Measurements from ENCODE around the gene MAGEF1. TPM values are rescaled to one million over a fixed set of nuclear protein-coding genes. Genes with fewer than 3 reads are reported as not detected.

Gene MAGEF1
- total and polyA plus RNA-seq, 5 donors from 2014 or later, result 5.2 to 27.0 (median 20.2) TPM

DNA sequence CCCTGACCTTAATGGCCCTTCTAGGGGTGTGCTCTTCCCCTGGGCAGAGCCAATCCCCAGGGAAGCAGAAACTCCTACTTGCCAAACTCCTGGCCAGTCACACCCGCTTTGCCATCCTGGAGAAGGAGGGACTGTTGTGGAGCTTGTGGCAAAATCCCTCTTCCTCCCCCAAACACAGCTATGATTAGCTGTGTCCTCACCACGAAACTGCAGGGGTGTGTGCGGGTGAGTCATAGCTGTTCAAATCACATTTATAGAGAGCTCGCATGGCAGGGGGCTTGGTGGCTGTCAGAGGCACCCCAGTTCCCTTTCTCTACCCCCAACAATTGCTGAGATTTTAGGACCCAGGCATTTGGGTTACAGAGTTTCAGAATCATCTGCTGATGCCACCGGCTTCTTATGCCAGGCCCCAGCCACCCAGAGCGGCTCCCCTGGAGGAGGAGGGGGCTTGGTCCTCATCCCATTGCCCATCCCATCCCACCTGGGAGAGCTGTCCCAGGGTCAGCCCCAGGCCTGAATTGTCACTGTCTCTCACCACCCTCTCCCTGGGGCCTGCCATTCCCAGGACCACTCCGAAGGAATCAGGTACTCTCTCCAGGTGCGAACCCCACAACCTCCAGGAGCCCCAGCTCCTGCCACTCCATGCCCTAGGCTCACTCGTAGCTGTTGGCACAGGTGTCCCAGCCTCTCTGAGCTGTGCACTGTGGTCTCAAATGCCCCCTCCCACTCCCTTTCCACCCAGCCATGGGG lies 28.8 kb upstream of the MAGEF1 start:
- Histone ChIP-seq H3K4me3 (ENCODE audit: low read depth, low read length) (no peak overlapping the region), H3K27ac (ENCODE audit: insufficient read depth, low read length, poor library complexity, severe bottlenecking) (no peak overlapping the region), H3K4me1 (ENCODE audit: control insufficient read depth, insufficient read depth, low read length, poor library complexity, severe bottlenecking) (no peaks in the 10 kb centered on the region), H3K27me3 (ENCODE audit: control insufficient read depth, insufficient read depth, low read length) (peaks cover 2% of the 10 kb centered on the region), H3K9me3 (ENCODE audit: control insufficient read depth in 2 of 2, low read length in 2 of 2) (no peaks in the 10 kb centered on the region), H3K36me3 (ENCODE audit: control insufficient read depth, insufficient read depth, low read length) (no peaks in the 10 kb centered on the region)
- no peaks in the 10 kb centered on the region for H3K4me1 Mint-ChIP-seq
- no peak overlapping the region for H3K4me3 Mint-ChIP-seq
- DNase-seq (no peak), ATAC-seq (ENCODE audit: low read depth in 2 of 2) (no peak)
- H3K9me3 Mint-ChIP-seq, result no peaks in the 10 kb centered on the region
- no peaks in the 10 kb centered on the region for H3K36me3 Mint-ChIP-seq
- peak overlapping the region in 1 of 3 donors; percentile 32 for H3K27ac Mint-ChIP-seq
- H3K27me3 Mint-ChIP-seq, result peaks cover 26% of the 10 kb centered on the region

DNA sequence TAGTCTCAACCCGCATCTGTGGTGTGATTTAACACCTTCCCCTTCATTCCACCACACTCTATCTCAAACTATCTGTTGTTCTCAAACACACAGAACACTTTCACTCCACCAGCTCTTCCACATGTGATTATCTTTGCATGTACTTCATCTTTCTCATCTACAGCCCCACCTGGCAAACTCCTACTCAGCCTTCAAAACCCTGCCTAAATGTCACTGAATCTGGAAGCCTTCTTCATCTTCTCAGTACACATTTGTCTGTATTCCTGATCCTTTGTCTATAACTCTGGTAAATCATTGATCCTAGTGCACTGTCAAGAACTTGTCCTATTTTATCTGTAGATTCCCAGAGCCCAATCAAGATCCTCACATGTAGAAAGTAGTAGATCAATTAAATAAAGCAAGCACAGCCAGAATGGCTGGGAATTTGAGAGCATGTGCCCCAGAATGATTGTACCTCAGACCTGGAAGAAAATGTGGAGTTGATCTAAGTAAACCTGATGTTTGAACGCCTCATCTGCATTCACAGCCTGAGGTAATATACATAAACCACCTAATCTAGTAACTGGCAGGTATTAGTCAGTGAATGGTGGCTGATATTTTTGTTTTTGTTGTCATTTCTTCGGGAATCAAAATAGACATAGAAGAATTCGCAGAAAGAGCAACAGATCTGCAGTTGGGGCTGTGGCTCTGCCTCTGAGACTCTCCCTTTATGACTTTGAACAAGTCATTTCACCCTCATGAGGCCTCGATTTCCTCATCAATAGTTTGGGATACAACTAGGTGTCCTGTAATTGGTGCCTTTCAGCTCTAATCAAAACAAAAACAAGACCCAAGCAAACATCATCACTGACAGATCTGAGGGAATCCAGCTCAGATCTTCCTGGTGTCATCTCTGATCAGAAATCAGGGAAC lies 28.0 kb upstream of the MAGEF1 start:
- no peak overlapping the region for H3K4me3 ChIP-seq (ENCODE audit: low read depth, low read length)
- Mint-ChIP-seq H3K4me3 (no peak overlapping the region), H3K9me3 (no peaks in the 10 kb centered on the region), H3K27me3 (peaks cover 21% of the 10 kb centered on the region), H3K36me3 (no peaks in the 10 kb centered on the region), H3K4me1 (no peaks in the 10 kb centered on the region), H3K27ac (no peak overlapping the region)
- no peaks in the 10 kb centered on the region for H3K36me3 ChIP-seq (ENCODE audit: control insufficient read depth, insufficient read depth, low read length)
- ATAC-seq (ENCODE audit: low read depth in 2 of 2) (no peak), DNase-seq (no peak)
- H3K27me3 ChIP-seq (ENCODE audit: control insufficient read depth, insufficient read depth, low read length), result peaks cover 2% of the 10 kb centered on the region
- H3K27ac ChIP-seq (ENCODE audit: insufficient read depth, low read length, poor library complexity, severe bottlenecking), result no peak overlapping the region
- no peaks in the 10 kb centered on the region for H3K4me1 ChIP-seq (ENCODE audit: control insufficient read depth, insufficient read depth, low read length, poor library complexity, severe bottlenecking)
- H3K9me3 ChIP-seq (ENCODE audit: control insufficient read depth in 2 of 2, low read length in 2 of 2), result no peaks in the 10 kb centered on the region

- H3K9me3 ChIP-seq (ENCODE audit: control insufficient read depth in 2 of 2, low read length in 2 of 2), result no peaks in the 10 kb centered on the region
- no peaks in the 10 kb centered on the region for H3K4me1 ChIP-seq (ENCODE audit: control insufficient read depth, insufficient read depth, low read length, poor library complexity, severe bottlenecking)
- Mint-ChIP-seq H3K27me3 (peaks cover 15% of the 10 kb centered on the region), H3K9me3 (no peaks in the 10 kb centered on the region), H3K4me3 (no peak overlapping the region), H3K27ac (peak overlapping the region in 1 of 3 donors; percentile 40), H3K36me3 (no peaks in the 10 kb centered on the region), H3K4me1 (no peaks in the 10 kb centered on the region)
- DNase-seq (no peak), ATAC-seq (ENCODE audit: low read depth in 2 of 2) (no peak)
- no peak overlapping the region for H3K27ac ChIP-seq (ENCODE audit: insufficient read depth, low read length, poor library complexity, severe bottlenecking)
- H3K4me3 ChIP-seq (ENCODE audit: low read depth, low read length), result no peak overlapping the region
- peaks cover 2% of the 10 kb centered on the region for H3K27me3 ChIP-seq (ENCODE audit: control insufficient read depth, insufficient read depth, low read length)
- H3K36me3 ChIP-seq (ENCODE audit: control insufficient read depth, insufficient read depth, low read length), result no peaks in the 10 kb centered on the region
These were observed 27.1 kb upstream of the MAGEF1 start for GRCh38 chr3:184738982-184739381.

DNA sequence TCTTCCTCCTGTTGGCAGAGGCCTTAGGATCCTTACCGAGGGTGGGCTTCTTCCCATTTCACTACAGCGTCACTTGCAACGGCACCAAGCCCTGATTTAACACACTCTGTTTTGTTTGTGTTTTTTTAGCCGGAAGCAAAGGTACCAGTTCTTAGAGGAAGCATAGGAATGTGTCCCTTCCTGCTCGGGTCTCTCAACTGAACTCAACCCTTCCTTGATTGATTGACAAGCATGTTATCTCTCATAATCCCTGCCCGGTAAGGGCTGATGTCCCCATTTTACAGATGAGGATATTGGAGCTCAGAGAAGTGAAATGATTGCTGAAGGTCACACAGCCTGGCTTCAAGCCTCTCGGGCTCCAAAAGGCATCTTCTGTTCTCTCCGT lies 26.6 kb upstream of the MAGEF1 start:
- no peaks in the 10 kb centered on the region for H3K36me3 Mint-ChIP-seq
- ATAC-seq (ENCODE audit: low read depth in 2 of 2) (no peak), DNase-seq (no peak)
- peak overlapping the region in 1 of 3 donors; percentile 40 for H3K27ac Mint-ChIP-seq
- Histone ChIP-seq H3K4me1 (ENCODE audit: control insufficient read depth, insufficient read depth, low read length, poor library complexity, severe bottlenecking) (no peaks in the 10 kb centered on the region), H3K9me3 (ENCODE audit: control insufficient read depth in 2 of 2, low read length in 2 of 2) (no peaks in the 10 kb centered on the region), H3K27ac (ENCODE audit: insufficient read depth, low read length, poor library complexity, severe bottlenecking) (no peak overlapping the region), H3K27me3 (ENCODE audit: control insufficient read depth, insufficient read depth, low read length) (peaks cover 2% of the 10 kb centered on the region), H3K4me3 (ENCODE audit: low read depth, low read length) (no peak overlapping the region), H3K36me3 (ENCODE audit: control insufficient read depth, insufficient read depth, low read length) (no peaks in the 10 kb centered on the region)
- H3K9me3 Mint-ChIP-seq, result no peaks in the 10 kb centered on the region
- no peaks in the 10 kb centered on the region for H3K4me1 Mint-ChIP-seq
- H3K4me3 Mint-ChIP-seq, result no peak overlapping the region
- H3K27me3 Mint-ChIP-seq, result peaks cover 15% of the 10 kb centered on the region

- H3K27ac ChIP-seq (ENCODE audit: insufficient read depth, low read length, poor library complexity, severe bottlenecking), result no peak overlapping the region
- DNase-seq (no peak), ATAC-seq (ENCODE audit: low read depth in 2 of 2) (no peak)
- H3K4me3 Mint-ChIP-seq, result no peak overlapping the region
- H3K9me3 Mint-ChIP-seq, result no peaks in the 10 kb centered on the region
- no peaks in the 10 kb centered on the region for H3K9me3 ChIP-seq (ENCODE audit: control insufficient read depth in 2 of 2, low read length in 2 of 2)
- H3K27me3 Mint-ChIP-seq, result peaks cover 15% of the 10 kb centered on the region
- H3K36me3 Mint-ChIP-seq, result no peaks in the 10 kb centered on the region
- no peak overlapping the region for H3K4me3 ChIP-seq (ENCODE audit: low read depth, low read length)
- no peaks in the 10 kb centered on the region for H3K4me1 ChIP-seq (ENCODE audit: control insufficient read depth, insufficient read depth, low read length, poor library complexity, severe bottlenecking)
- H3K4me1 Mint-ChIP-seq, result no peaks in the 10 kb centered on the region
- peaks cover 2% of the 10 kb centered on the region for H3K27me3 ChIP-seq (ENCODE audit: control insufficient read depth, insufficient read depth, low read length)
- H3K36me3 ChIP-seq (ENCODE audit: control insufficient read depth, insufficient read depth, low read length), result no peaks in the 10 kb centered on the region
- H3K27ac Mint-ChIP-seq, result no peak overlapping the region
These were observed 26.0 kb upstream of the MAGEF1 start for GRCh38 chr3:184737641-184738505.

DNA sequence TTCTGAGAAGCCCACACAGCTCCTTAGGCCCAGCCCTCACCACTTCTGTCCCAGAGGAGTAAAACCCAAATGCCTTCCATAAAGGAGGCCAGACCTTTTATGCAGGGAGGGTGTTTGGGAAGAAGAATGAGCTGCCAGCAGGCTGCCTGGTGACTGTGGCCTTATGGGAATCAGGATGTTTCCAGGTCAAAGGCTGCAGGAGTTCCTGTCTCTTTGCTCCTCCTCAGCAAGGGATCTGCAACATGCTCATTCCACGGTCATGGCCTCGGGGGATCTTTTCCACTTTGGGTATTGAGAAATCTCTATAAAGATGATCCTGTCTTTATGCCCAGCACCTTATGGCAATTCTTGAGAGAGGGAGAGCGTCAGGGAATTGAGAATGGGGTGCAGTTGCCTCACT lies 25.2 kb upstream of the MAGEF1 start:
- H3K9me3 ChIP-seq (ENCODE audit: control insufficient read depth in 2 of 2, low read length in 2 of 2), result no peaks in the 10 kb centered on the region
- Mint-ChIP-seq H3K4me3 (no peak overlapping the region), H3K36me3 (no peaks in the 10 kb centered on the region), H3K9me3 (no peaks in the 10 kb centered on the region), H3K4me1 (no peaks in the 10 kb centered on the region), H3K27me3 (peaks cover 15% of the 10 kb centered on the region), H3K27ac (no peak overlapping the region)
- ATAC-seq (ENCODE audit: low read depth in 2 of 2) (no peak), DNase-seq (no peak)
- peaks cover 2% of the 10 kb centered on the region for H3K27me3 ChIP-seq (ENCODE audit: control insufficient read depth, insufficient read depth, low read length)
- no peak overlapping the region for H3K27ac ChIP-seq (ENCODE audit: insufficient read depth, low read length, poor library complexity, severe bottlenecking)
- no peak overlapping the region for H3K4me3 ChIP-seq (ENCODE audit: low read depth, low read length)
- H3K4me1 ChIP-seq (ENCODE audit: control insufficient read depth, insufficient read depth, low read length, poor library complexity, severe bottlenecking), result no peaks in the 10 kb centered on the region
- H3K36me3 ChIP-seq (ENCODE audit: control insufficient read depth, insufficient read depth, low read length), result no peaks in the 10 kb centered on the region

DNA sequence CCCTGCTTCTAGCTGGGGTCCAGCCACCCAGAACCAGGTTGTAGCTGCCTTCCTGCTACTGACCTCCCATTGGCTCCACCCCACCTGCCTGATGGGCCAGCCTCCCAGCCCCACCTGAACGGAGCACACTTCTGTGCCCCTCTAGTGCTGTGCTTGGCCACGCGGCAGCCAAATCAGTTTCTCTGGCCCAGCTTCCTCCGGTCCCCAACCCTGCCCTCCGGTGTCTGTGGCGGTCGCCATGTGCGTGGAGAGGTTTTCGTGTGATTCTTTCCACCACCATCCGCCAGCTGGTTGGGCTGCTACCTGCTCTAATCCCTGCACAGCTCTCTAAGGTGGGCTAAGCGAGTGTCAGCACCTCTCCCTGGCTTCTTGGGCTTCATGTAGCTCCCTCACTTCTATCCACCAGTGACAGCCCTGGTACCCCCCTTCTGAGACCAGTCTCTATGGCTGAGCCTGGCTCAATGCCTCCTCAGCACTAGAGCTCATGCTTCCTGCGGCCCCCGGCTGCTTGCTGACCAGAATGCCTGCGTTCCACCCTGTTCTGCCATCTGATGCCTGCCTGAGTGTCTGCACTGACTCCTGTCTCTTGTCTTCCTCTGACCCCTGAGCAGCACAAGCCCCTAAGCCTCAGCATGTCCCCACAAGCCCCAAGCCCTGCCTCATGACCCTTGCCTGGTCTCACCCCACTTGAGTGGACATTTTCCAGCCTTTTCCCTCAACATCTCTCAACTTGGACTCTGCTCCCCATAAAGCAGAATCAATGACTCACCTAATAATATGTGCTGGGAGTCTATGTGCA lies 23.2 kb upstream of the MAGEF1 start:
- Histone ChIP-seq H3K9me3 (ENCODE audit: control insufficient read depth in 2 of 2, low read length in 2 of 2) (no peaks in the 10 kb centered on the region), H3K36me3 (ENCODE audit: control insufficient read depth, insufficient read depth, low read length) (no peaks in the 10 kb centered on the region), H3K4me3 (ENCODE audit: low read depth, low read length) (no peak overlapping the region), H3K27ac (ENCODE audit: insufficient read depth, low read length, poor library complexity, severe bottlenecking) (no peak overlapping the region), H3K27me3 (ENCODE audit: control insufficient read depth, insufficient read depth, low read length) (peaks cover 2% of the 10 kb centered on the region), H3K4me1 (ENCODE audit: control insufficient read depth, insufficient read depth, low read length, poor library complexity, severe bottlenecking) (no peaks in the 10 kb centered on the region)
- Mint-ChIP-seq H3K9me3 (no peaks in the 10 kb centered on the region), H3K4me1 (no peaks in the 10 kb centered on the region), H3K27ac (no peak overlapping the region), H3K27me3 (peaks cover 16% of the 10 kb centered on the region), H3K4me3 (no peak overlapping the region), H3K36me3 (no peaks in the 10 kb centered on the region)
- no peak for ATAC-seq (ENCODE audit: low read depth in 2 of 2)
- no peak for DNase-seq
